Activated CD8-positive, alpha-beta memory T cell treated with anti-CD3 and anti-CD28 coated beads for 24 hours (primary cell): ENCODE results near the gene ATAD3C.
"Not testable (repeated sequence)": the region's sequence is repeated elsewhere in the genome, so short reads cannot be mapped to it uniquely, and the experiment has no call there.

Experiments
- DNase-seq: peaks from one replicate; pipeline ENCODE4 v3.0.0-alpha.2; 2020

ATAD3C gene

GRCh38 chr1:1511533-1512285 lies 62.2 kb downstream of the ATAD3C start, which contains the start of gene ATAD3A:
Gene ATAD3A, plus strand, starts transcription at chr1:1512162. Its CDS starts 107 bp downstream, at chr1:1512269.
- DNase-seq: peak; percentile 97

GRCh38 chr1:1512425-1512824 lies 62.9 kb downstream of the ATAD3C start:
- DNase-seq: peak; percentile 74

GRCh38 chr1:1513675-1514074 lies 64.2 kb downstream of the ATAD3C start:
- not testable (repeated sequence) for DNase-seq

- not testable (repeated sequence) for DNase-seq
Measured at GRCh38 chr1:1514376-1514775, 64.9 kb downstream of the ATAD3C start.

- DNase-seq: not testable (repeated sequence)
Measured at GRCh38 chr1:1516923-1517322, 67.4 kb downstream of the ATAD3C start.

- DNase-seq: no peak
Measured at GRCh38 chr1:1517973-1518620, 68.6 kb downstream of the ATAD3C start.

- DNase-seq: not testable (repeated sequence)
Measured at GRCh38 chr1:1518621-1519007, 69.1 kb downstream of the ATAD3C start.
